ENCODE data around the gene ENO2.
"Not testable (repeated sequence)": the region's sequence is repeated elsewhere in the genome, so short reads cannot be mapped to it uniquely, and the experiment has no call there.

The ENO2 gene

GRCh38 chr12:6869049-6870021 lies 45.0 kb upstream of the ENO2 start:
- DNase-seq (ENCODE audit: low read depth) = peak; percentile 64
- peak overlapping the region; percentile 94 for H3K4me3 ChIP-seq (ENCODE audit: low read length)
- peak; percentile 87 for TF ChIP-seq CTCF (conservative IDR thresholded peaks at IDR 0.05; ENCODE audit: low read length)

- DNase-seq (ENCODE audit: low read depth); H3K4me3 ChIP-seq (ENCODE audit: low read length): not testable (repeated sequence)
These were observed 44.1 kb upstream of the ENO2 start for GRCh38 chr12:6870304-6870703.

- DNase-seq (ENCODE audit: low read depth) = peak; percentile 24
- no peak for TF ChIP-seq CTCF (conservative IDR thresholded peaks at IDR 0.05; ENCODE audit: low read length)
- H3K4me3 ChIP-seq (ENCODE audit: low read length) = peak overlapping the region; percentile 83
These were observed 43.1 kb upstream of the ENO2 start for GRCh38 chr12:6871052-6871957.

GRCh38 chr12:6872073-6873048 lies 42.0 kb upstream of the ENO2 start:
- peak; percentile 59 for DNase-seq (ENCODE audit: low read depth)
- H3K4me3 ChIP-seq (ENCODE audit: low read length) = peak overlapping the region; percentile 83
- TF ChIP-seq CTCF (conservative IDR thresholded peaks at IDR 0.05; ENCODE audit: low read length) = peak; percentile 86

GRCh38 chr12:6873094-6874014 lies 41.0 kb upstream of the ENO2 start, which contains the start of gene SPSB2:
TSS of gene SPSB2 (minus strand) at chr12:6873303. CDS start at chr12:6872901, 402 bp downstream.
- H3K4me3 ChIP-seq (ENCODE audit: low read length) = peak within 1 kb of the TSS; percentile 83
- peak; percentile 91 for DNase-seq (ENCODE audit: low read depth)
- TF ChIP-seq CTCF (conservative IDR thresholded peaks at IDR 0.05; ENCODE audit: low read length) = no peak

- DNase-seq (ENCODE audit: low read depth) = not testable (repeated sequence)
- H3K4me3 ChIP-seq (ENCODE audit: low read length) = peak overlapping the region; percentile 83
These were observed 40.4 kb upstream of the ENO2 start for GRCh38 chr12:6874015-6874368.

- DNase-seq (ENCODE audit: low read depth); H3K4me3 ChIP-seq (ENCODE audit: low read length): not testable (repeated sequence)
These were observed 34.6 kb upstream of the ENO2 start for GRCh38 chr12:6879824-6880223.

All from AG10803 (cell line).